GM12878 (cell line): ENCODE results near the gene SLC35A2. TPM values are rescaled to one million over a fixed set of nuclear protein-coding genes. Genes with fewer than 3 reads are reported as not detected.

Experiments
- ATAC-seq: fragments of 200-7000 bp; cut with Tn5 transposase; 3 replicates; pipeline ENCODE4 v1.9.1; 2020; ENCODE audit warnings: mild to moderate bottlenecking, moderate library complexity
- BruUV-seq: library from RNA; stranded (reverse); fragments of 400-500 nt; replicated peaks from 2 replicates; lab custom pipeline; 2021; lab: Mats Ljungman, UMichigan
- CTCF ChIA-PET: fragments of 300-600 bp; sonication (Branson Sonifier 250); formaldehyde crosslinking; extraction: SDS; loops from one replicate; lab custom pipeline; 2021; ENCODE audit warnings: inconsistent platforms; lab: Yijun Ruan, JAX
- POLR2A ChIA-PET: fragments of 350-600 bp; formaldehyde crosslinking; extraction: SDS; loops from one replicate; lab custom pipeline; 2021; ENCODE audit warnings: inconsistent platforms; lab: Charles Lee
- RAD21 ChIA-PET: fragments of 300-600 bp; sonication (Branson Sonifier 250); formaldehyde crosslinking; loops from one replicate; lab custom pipeline; 2023; ENCODE audit warnings: antibody characterized with exemption; ENCODE audit not compliant: unreplicated experiment; lab: Charles Lee
- SMC1A ChIA-PET: fragments of 300-600 bp; sonication (Branson Sonifier 250); formaldehyde crosslinking; loops from one replicate; lab custom pipeline; 2023; ENCODE audit not compliant: unreplicated experiment, uncharacterized antibody; lab: Charles Lee
- DNase-seq: peaks from one replicate; pipeline ENCODE4 v3.0.0-alpha.2; 2011; ENCODE audit warnings: low read depth, low spot score
- FAIRE-seq: peaks from 3 replicates; lab custom pipeline; 2011; peaks lifted over from hg19 to GRCh38; lab: Jason Lieb, UNC
- H2AFZ ChIP-seq: 2 replicates; pipeline ENCODE4 v1.6.0; 2011; ENCODE audit warnings: low read depth, low read length, control low read depth; ENCODE audit not compliant: control insufficient read depth
- H3K27ac ChIP-seq: 2 replicates; pipeline ENCODE4 v1.5.1; 2011; ENCODE audit warnings: control low read depth; ENCODE audit not compliant: control insufficient read depth, insufficient read depth
- H3K27me3 ChIP-seq, 2 experiments: replicated peaks in 1 of 2; 2 replicates each; pipeline versions ENCODE4 v1.6.0 to v1.6.1; 2011; ENCODE audit warnings: low read length in 1 of 2; ENCODE audit not compliant: control insufficient read depth in 2 of 2, insufficient read depth in 2 of 2
- H3K36me3 ChIP-seq, 2 experiments: 2 replicates each; pipeline ENCODE4 v1.5.1; 2011; ENCODE audit warnings: low read length in 1 of 2; ENCODE audit not compliant: control insufficient read depth in 2 of 2, insufficient read depth in 2 of 2
- H3K4me1 ChIP-seq: 2 replicates; pipeline ENCODE4 v1.6.1; 2011; ENCODE audit warnings: mild to moderate bottlenecking, low read length, moderate library complexity, mixed read lengths; ENCODE audit not compliant: control insufficient read depth, insufficient read depth
- H3K4me2 ChIP-seq: 2 replicates; pipeline ENCODE4 v1.6.0; 2011; ENCODE audit warnings: control low read depth; ENCODE audit not compliant: control insufficient read depth, insufficient read depth
- H3K4me3 ChIP-seq: fragments of 200-600 bp; sonication (generic); 2 replicates; pipeline ENCODE4 v1.5.1; 2016
- H3K79me2 ChIP-seq: 2 replicates; pipeline ENCODE4 v1.6.0; 2011; ENCODE audit warnings: low read length; ENCODE audit not compliant: control insufficient read depth, insufficient read depth
- H3K9ac ChIP-seq: 2 replicates; pipeline ENCODE4 v1.8.0; 2011; ENCODE audit warnings: low read length, control low read depth, mixed read lengths; ENCODE audit not compliant: control insufficient read depth, insufficient read depth
- H3K9me3 ChIP-seq: replicated peaks from 3 replicates; pipeline ENCODE4 v1.5.1; 2011; ENCODE audit warnings: mild to moderate bottlenecking, low read length; ENCODE audit not compliant: control insufficient read depth, insufficient read depth
- H4K20me1 ChIP-seq: 2 replicates; pipeline ENCODE4 v1.6.0; 2011; ENCODE audit not compliant: control insufficient read depth, insufficient read depth
- CREB1 ChIP-seq: IDR thresholded peaks from 2 replicates; pipeline ENCODE4 v1.6.1; 2012; ENCODE audit warnings: low read depth, mild to moderate bottlenecking, inconsistent platforms
- FOXM1 ChIP-seq: IDR thresholded peaks from 2 replicates; pipeline ENCODE4 v1.6.1; 2012; ENCODE audit warnings: low read depth, mild to moderate bottlenecking, inconsistent platforms, low read length, moderate library complexity
- IKZF2 ChIP-seq, 2 experiments: fragments of 450-650 bp; IDR thresholded peaks; 2 replicates each; pipeline ENCODE4 v1.6.1; 2017; ENCODE audit warnings: mild to moderate bottlenecking in 2 of 2, moderate library complexity in 2 of 2
- PAX5 ChIP-seq: IDR thresholded peaks from 2 replicates; pipeline ENCODE4 v1.6.1; 2011; ENCODE audit warnings: low read depth, low read length, borderline replicate concordance
- PKNOX1 ChIP-seq: fragments of 450-650 bp; IDR thresholded peaks from 2 replicates; pipeline ENCODE4 v1.6.1; 2016; ENCODE audit warnings: mild to moderate bottlenecking
- RB1 ChIP-seq: fragments of 450-650 bp; formaldehyde crosslinking; IDR thresholded peaks from 2 replicates; pipeline ENCODE4 v1.6.1; 2017; ENCODE audit warnings: mild to moderate bottlenecking, borderline replicate concordance
- ZZZ3 ChIP-seq: IDR thresholded peaks from 2 replicates; pipeline ENCODE4 v1.6.1; 2011; ENCODE audit warnings: low read depth; ENCODE audit not compliant: control insufficient read depth, insufficient read length
- WGBS: methylation state at CpG from one replicate; pipeline ENCODE4 v1.1.6; 2016; ENCODE audit warnings: low lambda C conversion rate; ENCODE audit not compliant: insufficient replicate concordance, insufficient coverage; ENCODE audit errors: missing lambda C conversion rate; 5-methylcytosine and 5-hydroxymethylcytosine counted together
- in situ Hi-C: fragments of 300-500 bp; cut with MboI; formaldehyde crosslinking; loops from 9 replicates; pipeline ENCODE4 v1.14.3; 2018; ENCODE audit warnings: mixed read lengths
- intact Hi-C: fragments of 100-400 bp; cut with micrococcal nuclease; formaldehyde crosslinking; loops from one replicate; pipeline ENCODE4 v1.14.2; 2022; ENCODE audit not compliant: unreplicated experiment
- polyA plus RNA-seq, 11 experiments: library from polyadenylated mRNA; depleted of rRNA in 4 of 11; unstranded in 6 of 11; stranded (reverse) in 5 of 11; fragments of >200 nt; fragmentation: Nextera tagmentation in 4 of 11; fragmentation: Illumina TruSeq in 1 of 11; extraction: Ambion mirVana in 4 of 11; extraction: Trizol in 1 of 11; gene quantifications; 1 replicate in 1 of 11; 2 replicates in 10 of 11; pipeline versions ENCODE4 v1.2.1 to v1.2.3, GENCODE V29; 2011 to 2016; ENCODE audit warnings: inconsistent platforms in 2 of 11, missing spikeins in 2 of 11, low read depth in 1 of 11
- total RNA-seq, 4 experiments: library from RNA; depleted of rRNA in 3 of 4; stranded (reverse); fragments of >200 nt in 3 of 4; fragmentation: Illumina TruSeq in 1 of 4; extraction: Trizol in 1 of 4; gene quantifications; 2 replicates each; pipeline versions ENCODE4 v1.2.1 to v1.2.3, GENCODE V29; 2013 to 2021

SLC35A2 gene
- total and polyA plus RNA-seq, 10 of the 15 experiments (the other 5 are each of a cell fraction or from before 2014, with no cell fraction given) = 2.1 to 27.4 (median 14.9) TPM

GRCh38 chrX:48927123-48927522, 15.7 kb upstream of the SLC35A2 start:
- ChIA-PET SMC1A (interaction anchor here (1.2 to 1.5 kb wide), 3 partner anchors 9 to 12 kb away, joined by 3 to 6 read pairs (median 4); no protein-coding TSS in a partner anchor), POLR2A (interaction anchor here (2.0 kb wide), 1 partner anchor 11 kb away, joined by 13 read pairs; no protein-coding TSS in a partner anchor), RAD21 (interaction anchor here (1.3 kb wide), 2 partner anchors 10 to 13 kb away, joined by 3 to 5 read pairs; no protein-coding TSS in a partner anchor), CTCF (interaction anchor here (1.1 to 1.9 kb wide), 2 partner anchors 10 to 16 kb away, joined by 3 to 8 read pairs; no protein-coding TSS in a partner anchor)
- no peak overlapping the region for H2AFZ ChIP-seq
- DNase-seq (no peak), ATAC-seq (no peak), FAIRE-seq (no peak)
- H3K4me1 ChIP-seq = 0 out of 2 replicates have a peak, but pooled peaks cover 2% of the 10 kb centered on the region
- no TSS peak for BruUV-seq
- H3K4me3 ChIP-seq = no peak overlapping the region
- H3K36me3 ChIP-seq = peaks cover 2 to 5% of the 10 kb centered on the region in 2 experiments; a peak in 3 of 4 replicates
- no peak overlapping the region for H3K9ac ChIP-seq
- intact Hi-C loops = no loop called here
- TF ChIP-seq PKNOX1 (no peak), IKZF2 (IDR thresholded peaks at IDR 0.05) (no peak), CREB1 (no peak), ZZZ3 (no peak), FOXM1 (no peak), RB1 (no peak), PAX5 (no peak)
- H4K20me1 ChIP-seq = no peaks in the 10 kb centered on the region
- H3K79me2 ChIP-seq = no peaks in the 10 kb centered on the region
- H3K27me3 ChIP-seq = no peaks in the 10 kb centered on the region
- H3K27ac ChIP-seq = no peak overlapping the region
- H3K9me3 ChIP-seq = no peaks in the 10 kb centered on the region
- 73% methylated on average over 5 of the region's 5 CpGs for whole genome bisulfite sequencing
- in situ Hi-C loops = loop anchor here (25.0 kb wide), 1 partner anchor 1715 kb away; the partner anchor contains the start of gene CDK16
- no peak overlapping the region for H3K4me2 ChIP-seq
